Measurements from ENCODE around the gene DNAH14.
"Not testable (repeated sequence)": the region's sequence is repeated elsewhere in the genome, so short reads cannot be mapped to it uniquely, and the experiment has no call there.

Gene DNAH14

GRCh38 chr1:224929335-224930237 lies at the start of gene DNAH14:
DNAH14 (plus strand) TSS chr1:224929675; CDS start chr1:224952703, 23,028 bp downstream.
- peak; percentile 84 for DNase-seq

- DNase-seq: no peak
Observed at GRCh38 chr1:224880593-224881307, 48.7 kb upstream of the DNAH14 start.

- DNase-seq: not testable (repeated sequence)
Observed at GRCh38 chr1:224881308-224881692, 48.2 kb upstream of the DNAH14 start.

- DNase-seq: no peak
Observed at GRCh38 chr1:224881762-224882211, 47.7 kb upstream of the DNAH14 start.

GRCh38 chr1:224882264-224882663 lies 47.2 kb upstream of the DNAH14 start:
- no peak for DNase-seq

GRCh38 chr1:224883091-224883490 lies 46.4 kb upstream of the DNAH14 start:
- DNase-seq: no peak

GRCh38 chr1:224884361-224884801 lies 45.1 kb upstream of the DNAH14 start:
- DNase-seq: no peak

GRCh38 chr1:224885376-224885775 lies 44.1 kb upstream of the DNAH14 start:
- not testable (repeated sequence) for DNase-seq

- DNase-seq: no peak
Observed at GRCh38 chr1:224894915-224895314, 34.6 kb upstream of the DNAH14 start.

GRCh38 chr1:224896130-224896781 lies 33.2 kb upstream of the DNAH14 start:
- DNase-seq: no peak

- DNase-seq: no peak
Observed at GRCh38 chr1:224897529-224898327, 31.7 kb upstream of the DNAH14 start.

- no peak for DNase-seq
Observed at GRCh38 chr1:224898937-224899336, 30.5 kb upstream of the DNAH14 start.

GRCh38 chr1:224900062-224900630 lies 29.3 kb upstream of the DNAH14 start:
- no peak for DNase-seq

- no peak for DNase-seq
Observed at GRCh38 chr1:224901087-224901810, 28.2 kb upstream of the DNAH14 start.

GRCh38 chr1:224903955-224904354 lies 25.5 kb upstream of the DNAH14 start:
- no peak for DNase-seq

GRCh38 chr1:224906340-224906739 lies 23.1 kb upstream of the DNAH14 start:
- DNase-seq: no peak

- no peak for DNase-seq
Observed at GRCh38 chr1:224911217-224911616, 18.3 kb upstream of the DNAH14 start.

- no peak for DNase-seq
Observed at GRCh38 chr1:224914292-224914900, 15.1 kb upstream of the DNAH14 start.

GRCh38 chr1:224919508-224919907 lies 10.0 kb upstream of the DNAH14 start:
- no peak for DNase-seq

- no peak for DNase-seq
Observed at GRCh38 chr1:224920930-224921329, 8.5 kb upstream of the DNAH14 start.

GRCh38 chr1:224921354-224921753 lies 8.1 kb upstream of the DNAH14 start:
- no peak for DNase-seq

All from right hindlimb (tissue), 1 donor.